Spleen (tissue), 7 donors: ENCODE data around the gene USP35.

Source experiments
- CTCF ChIP-seq, 11 experiments: fragments of 200-600 bp in 7 of 11; fragments of 450-650 bp in 4 of 11; sonication (generic) in 4 of 11; IDR thresholded peaks in 8 of 11; conservative IDR thresholded peaks in 3 of 11; 1 replicate in 7 of 11; 2 replicates in 4 of 11; pipeline versions ENCODE4 v1.4.0 to v1.8.0; 2016 to 2021; ENCODE audit warnings: antibody characterized with exemption in 11 of 11, inconsistent platforms in 4 of 11, mild to moderate bottlenecking in 1 of 11
- POLR2A ChIP-seq, 3 donors: fragments of 450-650 bp; IDR thresholded peaks; one replicate each; pipeline ENCODE4 v1.5.1; 2017; ENCODE audit warnings: antibody characterized with exemption in 3 of 3, mild to moderate bottlenecking in 1 of 3
- POLR2AphosphoS5 ChIP-seq, 3 donors: sonication (generic); formaldehyde crosslinking; IDR thresholded peaks; one replicate each; pipeline ENCODE4 v1.5.1; 2017; ENCODE audit warnings: antibody characterized with exemption in 3 of 3
- donor health status: DM: no; HTN: no; CAD: no; lungs with moderate emphysema.
- donor health status: DM: no; HTN: no; CAD: no.
- donor health status: DM: no; HTN: no; CAD: no.

- TF ChIP-seq POLR2AphosphoS5 (IDR thresholded peaks at IDR 0.05): no peak
- TF ChIP-seq CTCF (IDR thresholded peaks at IDR 0.05 in 8 of 11, conservative IDR thresholded peaks at IDR 0.05 in 3 of 11): no peak
- TF ChIP-seq POLR2A (IDR thresholded peaks at IDR 0.05): no peak
These were observed 14.5 kb downstream of the USP35 start for GRCh38 chr11:78203184-78203583.
